Esophagus muscularis mucosa (tissue), 4 donors: Measurements from ENCODE around the gene COMMD1.

Experiments
- CTCF ChIP-seq, 3 experiments: fragments of 200-600 bp in 2 of 3; fragments of 450-650 bp in 1 of 3; sonication (generic) in 2 of 3; IDR thresholded peaks; one replicate each; pipeline ENCODE4 v1.5.1; 2017 to 2019; ENCODE audit warnings: antibody characterized with exemption in 3 of 3, mild to moderate bottlenecking in 2 of 3, moderate library complexity in 1 of 3
- EP300 ChIP-seq: sonication (generic); formaldehyde crosslinking; IDR thresholded peaks from one replicate; pipeline ENCODE4 v1.6.1; 2017; ENCODE audit warnings: antibody characterized with exemption
- POLR2A ChIP-seq: fragments of 450-650 bp; IDR thresholded peaks from one replicate; pipeline ENCODE4 v1.6.1; 2017; ENCODE audit warnings: antibody characterized with exemption, moderate library complexity, mild to moderate bottlenecking, low read depth
- POLR2AphosphoS5 ChIP-seq, 2 donors: sonication (generic); formaldehyde crosslinking; IDR thresholded peaks; one replicate each; pipeline ENCODE4 v1.6.1; 2017; ENCODE audit warnings: antibody characterized with exemption in 2 of 2

- TF ChIP-seq CTCF (IDR thresholded peaks at IDR 0.05): no peak
- TF ChIP-seq POLR2AphosphoS5 (IDR thresholded peaks at IDR 0.05): no peak
- no peak for TF ChIP-seq EP300
- no peak for TF ChIP-seq POLR2A
Measured at GRCh38 chr2:61994531-61994930, 89.1 kb downstream of the COMMD1 start.
